Measurements from ENCODE around the gene JAZF1.

JAZF1 gene

GRCh38 chr7:28180364-28181147 lies at the start of gene JAZF1:
Gene JAZF1, minus strand, starts transcription at chr7:28180795.
- DNase-seq (ENCODE audit: low read depth in 2 of 3, low spot score in 2 of 3): peak; percentile 16 to 34 (median 31)

- no peak for DNase-seq (ENCODE audit: low read depth in 2 of 3, low spot score in 2 of 3)
These were observed 49.7 kb upstream of the JAZF1 start for GRCh38 chr7:28230261-28230660.

- DNase-seq (ENCODE audit: low read depth in 2 of 3, low spot score in 2 of 3): no peak
These were observed 47.8 kb upstream of the JAZF1 start for GRCh38 chr7:28228396-28228795.

- no peak for DNase-seq (ENCODE audit: low read depth in 2 of 3, low spot score in 2 of 3)
These were observed 45.4 kb upstream of the JAZF1 start for GRCh38 chr7:28226003-28226402.

- no peak for DNase-seq (ENCODE audit: low read depth in 2 of 3, low spot score in 2 of 3)
These were observed 45.0 kb upstream of the JAZF1 start for GRCh38 chr7:28225576-28225975.

GRCh38 chr7:28224675-28225074 lies 44.1 kb upstream of the JAZF1 start:
- no peak for DNase-seq (ENCODE audit: low read depth in 2 of 3, low spot score in 2 of 3)

GRCh38 chr7:28224172-28224571 lies 43.6 kb upstream of the JAZF1 start:
- no peak for DNase-seq (ENCODE audit: low read depth in 2 of 3, low spot score in 2 of 3)

- no peak for DNase-seq (ENCODE audit: low read depth in 2 of 3, low spot score in 2 of 3)
These were observed 42.0 kb upstream of the JAZF1 start for GRCh38 chr7:28222636-28223035.

GRCh38 chr7:28219793-28220192 lies 39.2 kb upstream of the JAZF1 start:
- DNase-seq (ENCODE audit: low read depth in 2 of 3, low spot score in 2 of 3): no peak

- DNase-seq (ENCODE audit: low read depth in 2 of 3, low spot score in 2 of 3): no peak
These were observed 36.5 kb upstream of the JAZF1 start for GRCh38 chr7:28217143-28217542.

- no peak for DNase-seq (ENCODE audit: low read depth in 2 of 3, low spot score in 2 of 3)
These were observed 30.4 kb upstream of the JAZF1 start for GRCh38 chr7:28211006-28211405.

- no peak for DNase-seq (ENCODE audit: low read depth in 2 of 3, low spot score in 2 of 3)
These were observed 27.9 kb upstream of the JAZF1 start for GRCh38 chr7:28208506-28208905.

- DNase-seq (ENCODE audit: low read depth in 2 of 3, low spot score in 2 of 3): no peak
These were observed 27.0 kb upstream of the JAZF1 start for GRCh38 chr7:28207486-28208158.

GRCh38 chr7:28205506-28205905 lies 24.9 kb upstream of the JAZF1 start:
- DNase-seq (ENCODE audit: low read depth in 2 of 3, low spot score in 2 of 3): no peak

- no peak for DNase-seq (ENCODE audit: low read depth in 2 of 3, low spot score in 2 of 3)
These were observed 23.1 kb upstream of the JAZF1 start for GRCh38 chr7:28203508-28204240.

GRCh38 chr7:28202222-28202621 lies 21.6 kb upstream of the JAZF1 start:
- DNase-seq (ENCODE audit: low read depth in 2 of 3, low spot score in 2 of 3): no peak

- no peak for DNase-seq (ENCODE audit: low read depth in 2 of 3, low spot score in 2 of 3)
These were observed 20.5 kb upstream of the JAZF1 start for GRCh38 chr7:28201131-28201530.

- DNase-seq (ENCODE audit: low read depth in 2 of 3, low spot score in 2 of 3): no peak
These were observed 20.0 kb upstream of the JAZF1 start for GRCh38 chr7:28200598-28200997.

- DNase-seq (ENCODE audit: low read depth in 2 of 3, low spot score in 2 of 3): no peak
These were observed 18.5 kb upstream of the JAZF1 start for GRCh38 chr7:28199021-28199510.

GRCh38 chr7:28195910-28196620 lies 15.5 kb upstream of the JAZF1 start:
- DNase-seq (ENCODE audit: low read depth in 2 of 3, low spot score in 2 of 3): no peak
